ENCODE data around the gene PC. TPM values are rescaled to one million over a fixed set of nuclear protein-coding genes. Genes with fewer than 3 reads are reported as not detected.

The PC gene
- total and polyA plus RNA-seq, 7 experiments from 2014 or later: 4.9 to 11.2 (median 9.5) TPM

- intact Hi-C loops (cut with micrococcal nuclease): no loop called here
- H3K27ac ChIP-seq (ENCODE audit: low read depth, low read length): no peak overlapping the region
Observed at GRCh38 chr11:66969584-66970225, 11.5 kb upstream of the PC start.

GRCh38 chr11:66967670-66968425, 9.7 kb upstream of the PC start:
- ChIA-PET POLR2A (interaction anchor here (0.6 to 0.7 kb wide), 2 partner anchors 377 to 703 kb away, joined by 3 read pairs; no protein-coding TSS in a partner anchor), CTCF (no interaction called here)
- Histone ChIP-seq H3K4me3 (ENCODE audit: low read length) (no peak overlapping the region), H3K27me3 (ENCODE audit: control insufficient read depth in 2 of 2, insufficient read depth in 2 of 2, low read length in 2 of 2) (no peaks in the 10 kb centered on the region), H3K9me3 (ENCODE audit: control insufficient read depth in 2 of 3, low read length in 3 of 3) (no peaks in the 10 kb centered on the region), H3K4me1 (ENCODE audit: control insufficient read depth in 2 of 2, insufficient read depth in 2 of 2, low read length in 2 of 2) (no peaks in the 10 kb centered on the region), H3K36me3 (ENCODE audit: control insufficient read depth in 2 of 3, insufficient read depth in 3 of 3, low read length in 3 of 3) (no peaks in the 10 kb centered on the region), H3K27ac (ENCODE audit: low read depth, low read length) (no peak overlapping the region)
- H3K27ac Mint-ChIP-seq: peak overlapping the region in 1 of 9 donors; percentile 34
- H3K36me3 Mint-ChIP-seq: no peaks in the 10 kb centered on the region
- intact Hi-C loops (cut with micrococcal nuclease): no loop called here
- ATAC-seq (no peak), DNase-seq (no peak)
- H3K4me1 Mint-ChIP-seq: peaks cover 0 to 30% (median 5%) of the 10 kb centered on the region in 7 donors
- H3K4me3 Mint-ChIP-seq: no peak overlapping the region
- H3K27me3 Mint-ChIP-seq: peaks cover 0 to 23% (median 0%) of the 10 kb centered on the region in 5 donors
- H3K9me3 Mint-ChIP-seq: peaks cover 0 to 2% (median 0%) of the 10 kb centered on the region in 11 donors

More at GRCh38 chr11:66969584-66970225, 11.5 kb upstream of the PC start:
- Histone ChIP-seq H3K4me3 (ENCODE audit: low read length) (no peak overlapping the region), H3K9me3 (ENCODE audit: control insufficient read depth in 2 of 3, low read length in 3 of 3) (no peaks in the 10 kb centered on the region), H3K4me1 (ENCODE audit: control insufficient read depth in 2 of 2, insufficient read depth in 2 of 2, low read length in 2 of 2) (no peaks in the 10 kb centered on the region), H3K27me3 (ENCODE audit: control insufficient read depth in 2 of 2, insufficient read depth in 2 of 2, low read length in 2 of 2) (no peaks in the 10 kb centered on the region), H3K36me3 (ENCODE audit: control insufficient read depth in 2 of 3, insufficient read depth in 3 of 3, low read length in 3 of 3) (no peaks in the 10 kb centered on the region)
- H3K4me3 Mint-ChIP-seq: no peak overlapping the region
- DNase-seq: no peak
- ChIA-PET POLR2A (no interaction called here), CTCF (no interaction called here)
- peaks cover 0 to 27% (median 5%) of the 10 kb centered on the region in 7 donors for H3K4me1 Mint-ChIP-seq
- no peak overlapping the region for H3K27ac Mint-ChIP-seq
- peaks cover 0 to 29% (median 0%) of the 10 kb centered on the region in 5 donors for H3K27me3 Mint-ChIP-seq
- H3K36me3 Mint-ChIP-seq: no peaks in the 10 kb centered on the region
- ATAC-seq: no peak
- H3K9me3 Mint-ChIP-seq: peaks cover 0 to 2% (median 0%) of the 10 kb centered on the region in 11 donors

GRCh38 chr11:66966351-66966750, 8.2 kb upstream of the PC start:
- H3K4me3 ChIP-seq (ENCODE audit: low read length): no peak overlapping the region
- POLR2A ChIA-PET: no interaction called here
- no peak overlapping the region for H3K4me3 Mint-ChIP-seq
- H3K4me1 Mint-ChIP-seq: peaks cover 0 to 30% (median 5%) of the 10 kb centered on the region in 7 donors
- no peaks in the 10 kb centered on the region for H3K9me3 ChIP-seq (ENCODE audit: control insufficient read depth in 2 of 3, low read length in 3 of 3)
- DNase-seq: no peak
- no peak for ATAC-seq
- no peaks in the 10 kb centered on the region for H3K4me1 ChIP-seq (ENCODE audit: control insufficient read depth in 2 of 2, insufficient read depth in 2 of 2, low read length in 2 of 2)
- no peaks in the 10 kb centered on the region for H3K27me3 ChIP-seq (ENCODE audit: control insufficient read depth in 2 of 2, insufficient read depth in 2 of 2, low read length in 2 of 2)
- peaks cover 0 to 2% (median 0%) of the 10 kb centered on the region in 11 donors for H3K9me3 Mint-ChIP-seq
- CTCF ChIA-PET: no interaction called here
- intact Hi-C loops (cut with micrococcal nuclease): no loop called here
- no peaks in the 10 kb centered on the region for H3K36me3 Mint-ChIP-seq
- H3K27me3 Mint-ChIP-seq: peaks cover 0 to 17% (median 0%) of the 10 kb centered on the region in 5 donors
- H3K27ac ChIP-seq (ENCODE audit: low read depth, low read length): no peak overlapping the region
- no peaks in the 10 kb centered on the region for H3K36me3 ChIP-seq (ENCODE audit: control insufficient read depth in 2 of 3, insufficient read depth in 3 of 3, low read length in 3 of 3)
- H3K27ac Mint-ChIP-seq: no peak overlapping the region

GRCh38 chr11:66964495-66964894, 6.3 kb upstream of the PC start:
- H3K36me3 ChIP-seq (ENCODE audit: control insufficient read depth in 2 of 3, insufficient read depth in 3 of 3, low read length in 3 of 3): no peaks in the 10 kb centered on the region
- peaks cover 0 to 10% (median 3%) of the 10 kb centered on the region in 5 donors for H3K27me3 Mint-ChIP-seq
- no peaks in the 10 kb centered on the region for H3K36me3 Mint-ChIP-seq
- CTCF ChIA-PET: no interaction called here
- no peaks in the 10 kb centered on the region for H3K9me3 ChIP-seq (ENCODE audit: control insufficient read depth in 2 of 3, low read length in 3 of 3)
- no peaks in the 10 kb centered on the region for H3K4me1 ChIP-seq (ENCODE audit: control insufficient read depth in 2 of 2, insufficient read depth in 2 of 2, low read length in 2 of 2)
- no peak for ATAC-seq
- peaks cover 0 to 24% (median 6%) of the 10 kb centered on the region in 7 donors for H3K4me1 Mint-ChIP-seq
- no peak overlapping the region for H3K4me3 ChIP-seq (ENCODE audit: low read length)
- H3K4me3 Mint-ChIP-seq: no peak overlapping the region
- H3K27ac Mint-ChIP-seq: no peak overlapping the region
- H3K27ac ChIP-seq (ENCODE audit: low read depth, low read length): no peak overlapping the region
- peaks cover 0 to 2% (median 0%) of the 10 kb centered on the region in 11 donors for H3K9me3 Mint-ChIP-seq
- POLR2A ChIA-PET: no interaction called here
- DNase-seq: no peak
- intact Hi-C loops (cut with micrococcal nuclease): no loop called here
- H3K27me3 ChIP-seq (ENCODE audit: control insufficient read depth in 2 of 2, insufficient read depth in 2 of 2, low read length in 2 of 2): no peaks in the 10 kb centered on the region

GRCh38 chr11:66962801-66963200, 4.6 kb upstream of the PC start:
- Histone ChIP-seq H3K4me1 (ENCODE audit: control insufficient read depth in 2 of 2, insufficient read depth in 2 of 2, low read length in 2 of 2) (peaks cover 7 to 8% of the 10 kb centered on the region in 2 donors), H3K27me3 (ENCODE audit: control insufficient read depth in 2 of 2, insufficient read depth in 2 of 2, low read length in 2 of 2) (no peaks in the 10 kb centered on the region), H3K9me3 (ENCODE audit: control insufficient read depth in 2 of 3, low read length in 3 of 3) (no peaks in the 10 kb centered on the region), H3K27ac (ENCODE audit: low read depth, low read length) (no peak overlapping the region), H3K4me3 (ENCODE audit: low read length) (no peak overlapping the region), H3K36me3 (ENCODE audit: control insufficient read depth in 2 of 3, insufficient read depth in 3 of 3, low read length in 3 of 3) (no peaks in the 10 kb centered on the region)
- POLR2A ChIA-PET: no interaction called here
- no peak overlapping the region for H3K27ac Mint-ChIP-seq
- H3K9me3 Mint-ChIP-seq: no peaks in the 10 kb centered on the region
- H3K4me1 Mint-ChIP-seq: peaks cover 8 to 25% (median 16%) of the 10 kb centered on the region in 7 donors
- CTCF ChIA-PET: interaction anchor here (0.6 kb wide), 1 partner anchor 554 kb away, joined by 3 read pairs; no protein-coding TSS in a partner anchor
- ATAC-seq (no peak), DNase-seq (no peak)
- H3K4me3 Mint-ChIP-seq: no peak overlapping the region
- H3K36me3 Mint-ChIP-seq: no peaks in the 10 kb centered on the region
- H3K27me3 Mint-ChIP-seq: peaks cover 0 to 10% (median 6%) of the 10 kb centered on the region in 5 donors
- intact Hi-C loops (cut with micrococcal nuclease): no loop called here

GRCh38 chr11:66962247-66962646, 4.1 kb upstream of the PC start:
- peaks cover 8 to 25% (median 19%) of the 10 kb centered on the region in 7 donors for H3K4me1 Mint-ChIP-seq
- no peaks in the 10 kb centered on the region for H3K9me3 ChIP-seq (ENCODE audit: control insufficient read depth in 2 of 3, low read length in 3 of 3)
- no peaks in the 10 kb centered on the region for H3K9me3 Mint-ChIP-seq
- H3K36me3 ChIP-seq (ENCODE audit: control insufficient read depth in 2 of 3, insufficient read depth in 3 of 3, low read length in 3 of 3): no peaks in the 10 kb centered on the region
- DNase-seq (no peak), ATAC-seq (no peak)
- ChIA-PET POLR2A (no interaction called here), CTCF (no interaction called here)
- H3K4me1 ChIP-seq (ENCODE audit: control insufficient read depth in 2 of 2, insufficient read depth in 2 of 2, low read length in 2 of 2): peaks cover 8 to 13% of the 10 kb centered on the region in 2 donors
- H3K27ac Mint-ChIP-seq: no peak overlapping the region
- H3K4me3 ChIP-seq (ENCODE audit: low read length): no peak overlapping the region
- H3K27ac ChIP-seq (ENCODE audit: low read depth, low read length): no peak overlapping the region
- no peaks in the 10 kb centered on the region for H3K27me3 ChIP-seq (ENCODE audit: control insufficient read depth in 2 of 2, insufficient read depth in 2 of 2, low read length in 2 of 2)
- intact Hi-C loops (cut with micrococcal nuclease): no loop called here
- no peak overlapping the region for H3K4me3 Mint-ChIP-seq
- no peaks in the 10 kb centered on the region for H3K36me3 Mint-ChIP-seq
- H3K27me3 Mint-ChIP-seq: peaks cover 0 to 10% (median 6%) of the 10 kb centered on the region in 5 donors

Data from naive thymus-derived CD4-positive, alpha-beta T cell (primary cell).